Right atrium auricular region (tissue), 2 donors: ENCODE measurements around the gene LRRC72. TPM values are rescaled to one million over a fixed set of nuclear protein-coding genes. Genes with fewer than 3 reads are reported as not detected.
"Not testable (repeated sequence)": the region's sequence is repeated elsewhere in the genome, so short reads cannot be mapped to it uniquely, and the experiment has no call there.

ENCODE experiments used
- DNase-seq: peaks from one replicate; pipeline ENCODE4 v3.0.0-alpha.2; 2019; ENCODE audit warnings: low spot score
- H3K27ac ChIP-seq, 2 donors: fragments of 200-600 bp; sonication (generic); 1 replicate in 1 of 2; 2 replicates in 1 of 2; pipeline ENCODE4 v1.5.1; 2016 to 2019
- H3K27me3 ChIP-seq, 2 donors: fragments of 200-600 bp; sonication (generic); one replicate each; pipeline versions ENCODE4 v1.5.1 to v1.6.0; 2017 to 2019
- H3K36me3 ChIP-seq: fragments of 200-600 bp; sonication (generic); one replicate; pipeline ENCODE4 v1.5.1; 2016
- H3K4me1 ChIP-seq, 2 donors: fragments of 200-600 bp; sonication (generic); one replicate each; pipeline versions ENCODE4 v1.5.1 to v1.6.0; 2017 to 2019
- H3K4me3 ChIP-seq, 2 donors: fragments of 200-600 bp; sonication (generic); 1 replicate in 1 of 2; 2 replicates in 1 of 2; pipeline ENCODE4 v1.5.1; 2017 to 2019; ENCODE audit warnings: mild to moderate bottlenecking in 1 of 2, moderate library complexity in 1 of 2
- H3K9me3 ChIP-seq, 2 donors: fragments of 200-600 bp; sonication (generic); one replicate each; pipeline ENCODE4 v1.5.1; 2019
- total RNA-seq, 2 donors: library from RNA; depleted of rRNA; stranded (reverse); fragments of >200 nt; gene quantifications; one replicate each; pipeline ENCODE4 v1.1.0, GENCODE V29; 2016
- TF ChIP-seq, protein P1 (sequence below), 2 donors: fragments of 200-600 bp; sonication (generic); IDR thresholded peaks; one replicate each; pipeline ENCODE4 v1.5.1; 2019; ENCODE audit warnings: antibody characterized with exemption in 2 of 2

The LRRC72 gene
- total RNA-seq, 2 donors from 2014 or later: not detected

DNA sequence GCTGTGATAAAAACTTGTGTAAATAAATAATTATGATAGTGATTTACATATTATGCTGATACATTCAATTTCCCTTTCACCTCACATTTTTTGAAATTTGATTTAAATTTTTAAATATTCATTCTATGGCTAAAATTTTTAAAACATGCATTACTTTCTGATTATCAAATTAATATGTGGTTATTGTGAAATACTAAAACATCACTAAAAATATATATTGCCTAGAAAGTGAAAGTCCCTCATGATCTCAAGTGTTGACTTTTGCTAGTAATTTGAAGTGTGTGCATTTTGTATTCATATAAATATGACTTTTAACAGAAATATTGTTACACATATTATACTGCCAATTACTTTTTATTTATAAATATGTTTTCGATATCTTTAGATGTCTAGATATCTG lies 3.1 kb downstream of the LRRC72 start:
- Histone ChIP-seq H3K4me3 (no peak overlapping the region), H3K36me3 (no peaks in the 10 kb centered on the region), H3K4me1 (no peaks in the 10 kb centered on the region), H3K27me3 (no peaks in the 10 kb centered on the region), H3K9me3 (no peaks in the 10 kb centered on the region), H3K27ac (no peak overlapping the region)
- DNase-seq: no peak
- TF ChIP-seq, protein P1, sequence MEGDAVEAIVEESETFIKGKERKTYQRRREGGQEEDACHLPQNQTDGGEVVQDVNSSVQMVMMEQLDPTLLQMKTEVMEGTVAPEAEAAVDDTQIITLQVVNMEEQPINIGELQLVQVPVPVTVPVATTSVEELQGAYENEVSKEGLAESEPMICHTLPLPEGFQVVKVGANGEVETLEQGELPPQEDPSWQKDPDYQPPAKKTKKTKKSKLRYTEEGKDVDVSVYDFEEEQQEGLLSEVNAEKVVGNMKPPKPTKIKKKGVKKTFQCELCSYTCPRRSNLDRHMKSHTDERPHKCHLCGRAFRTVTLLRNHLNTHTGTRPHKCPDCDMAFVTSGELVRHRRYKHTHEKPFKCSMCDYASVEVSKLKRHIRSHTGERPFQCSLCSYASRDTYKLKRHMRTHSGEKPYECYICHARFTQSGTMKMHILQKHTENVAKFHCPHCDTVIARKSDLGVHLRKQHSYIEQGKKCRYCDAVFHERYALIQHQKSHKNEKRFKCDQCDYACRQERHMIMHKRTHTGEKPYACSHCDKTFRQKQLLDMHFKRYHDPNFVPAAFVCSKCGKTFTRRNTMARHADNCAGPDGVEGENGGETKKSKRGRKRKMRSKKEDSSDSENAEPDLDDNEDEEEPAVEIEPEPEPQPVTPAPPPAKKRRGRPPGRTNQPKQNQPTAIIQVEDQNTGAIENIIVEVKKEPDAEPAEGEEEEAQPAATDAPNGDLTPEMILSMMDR (IDR thresholded peaks at IDR 0.05): no peak

- H3K4me3 ChIP-seq: no peak overlapping the region
- no peak overlapping the region for H3K27ac ChIP-seq
- DNase-seq: no peak
- H3K9me3 ChIP-seq: no peaks in the 10 kb centered on the region
- TF ChIP-seq, protein P1 (IDR thresholded peaks at IDR 0.05): no peak
- no peaks in the 10 kb centered on the region for H3K36me3 ChIP-seq
- no peaks in the 10 kb centered on the region for H3K4me1 ChIP-seq
- H3K27me3 ChIP-seq: no peaks in the 10 kb centered on the region
These were observed 5.1 kb downstream of the LRRC72 start for GRCh38 chr7:16531707-16532106.

DNA sequence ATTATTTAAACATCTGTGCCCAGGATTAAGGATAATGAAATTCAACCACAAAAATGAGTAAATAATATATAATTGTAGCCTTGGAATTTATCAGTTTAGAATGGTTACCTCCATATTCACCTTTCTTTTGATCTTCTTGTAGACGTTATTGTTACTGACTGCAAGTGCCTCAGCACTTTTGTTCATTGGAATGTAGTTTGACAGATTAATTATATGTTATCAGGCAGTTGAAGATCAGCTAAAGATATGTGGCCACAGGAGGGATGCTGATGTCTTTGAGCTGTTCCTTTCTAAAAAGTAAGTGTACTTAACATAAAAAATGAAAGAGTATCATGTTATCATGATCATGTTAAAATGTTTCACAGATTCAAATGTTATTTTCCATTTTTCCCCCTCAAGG lies 5.6 kb downstream of the LRRC72 start:
- Histone ChIP-seq H3K27me3 (no peaks in the 10 kb centered on the region), H3K4me3 (no peak overlapping the region), H3K4me1 (no peaks in the 10 kb centered on the region), H3K36me3 (no peaks in the 10 kb centered on the region), H3K9me3 (no peaks in the 10 kb centered on the region), H3K27ac (no peak overlapping the region)
- no peak for DNase-seq
- TF ChIP-seq, protein P1 (IDR thresholded peaks at IDR 0.05): no peak

DNA sequence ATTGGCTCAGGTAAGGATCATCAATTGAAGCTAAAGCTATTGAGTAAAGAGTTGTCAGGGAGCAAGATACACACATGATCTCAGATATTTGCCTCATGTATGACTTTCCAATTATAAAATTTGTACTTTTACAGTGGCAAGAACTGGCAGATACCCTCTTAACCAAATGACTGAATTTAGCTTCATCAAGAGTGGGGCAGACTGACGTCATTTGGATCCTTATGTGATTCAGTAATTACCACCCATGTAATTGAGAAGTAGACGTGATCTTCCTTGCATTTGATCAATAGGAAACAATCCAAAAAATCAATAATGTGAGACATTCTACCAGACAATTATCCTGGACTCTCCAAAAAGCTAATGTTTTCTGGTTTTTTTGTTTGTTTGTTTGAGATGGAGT lies 8.9 kb downstream of the LRRC72 start:
- H3K36me3 ChIP-seq: no peaks in the 10 kb centered on the region
- TF ChIP-seq, protein P1 (IDR thresholded peaks at IDR 0.05): no peak

GRCh38 chr7:16540559-16540958 lies 13.9 kb downstream of the LRRC72 start:
- not testable (repeated sequence) for DNase-seq, H3K27ac ChIP-seq, H3K4me1 ChIP-seq, H3K4me3 ChIP-seq, H3K27me3 ChIP-seq, H3K9me3 ChIP-seq, H3K36me3 ChIP-seq

More for the DNA sequence above, 8.9 kb downstream of the LRRC72 start:
- no peak overlapping the region for H3K27ac ChIP-seq
- no peak overlapping the region for H3K4me3 ChIP-seq
- no peaks in the 10 kb centered on the region for H3K27me3 ChIP-seq
- no peaks in the 10 kb centered on the region for H3K4me1 ChIP-seq
- no peak for DNase-seq
- H3K9me3 ChIP-seq: no peaks in the 10 kb centered on the region

- Histone ChIP-seq H3K4me3 (no peak overlapping the region), H3K36me3 (no peaks in the 10 kb centered on the region), H3K9me3 (no peaks in the 10 kb centered on the region), H3K4me1 (no peaks in the 10 kb centered on the region), H3K27me3 (no peaks in the 10 kb centered on the region), H3K27ac (no peak overlapping the region)
- TF ChIP-seq, protein P1 (IDR thresholded peaks at IDR 0.05): no peak
- DNase-seq: no peak
These were observed 15.8 kb downstream of the LRRC72 start for GRCh38 chr7:16542401-16542800.
